Measurements from ENCODE around the gene MRGPRG.

DNA sequence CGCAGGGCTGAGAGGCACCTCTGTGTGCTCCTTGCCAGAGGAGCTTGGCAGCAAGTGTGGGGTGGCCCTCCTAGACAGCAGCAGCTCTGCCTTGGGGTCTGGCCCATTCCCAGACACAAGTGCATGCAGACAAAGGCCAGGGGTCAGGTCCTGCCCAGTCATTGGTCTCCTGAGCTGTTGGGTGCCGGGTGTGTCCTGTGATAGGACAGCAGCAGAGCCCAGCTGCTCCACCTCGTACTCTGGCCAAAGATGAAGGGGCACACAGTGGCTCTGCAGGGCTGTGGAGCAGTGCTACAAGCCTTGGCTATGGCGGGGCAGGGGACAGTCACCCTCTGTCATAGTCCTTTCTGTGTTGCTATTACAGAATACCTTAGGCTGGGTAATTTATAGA, 36.2 kb downstream of the MRGPRG start:
- TF ChIP-seq, protein P1, sequence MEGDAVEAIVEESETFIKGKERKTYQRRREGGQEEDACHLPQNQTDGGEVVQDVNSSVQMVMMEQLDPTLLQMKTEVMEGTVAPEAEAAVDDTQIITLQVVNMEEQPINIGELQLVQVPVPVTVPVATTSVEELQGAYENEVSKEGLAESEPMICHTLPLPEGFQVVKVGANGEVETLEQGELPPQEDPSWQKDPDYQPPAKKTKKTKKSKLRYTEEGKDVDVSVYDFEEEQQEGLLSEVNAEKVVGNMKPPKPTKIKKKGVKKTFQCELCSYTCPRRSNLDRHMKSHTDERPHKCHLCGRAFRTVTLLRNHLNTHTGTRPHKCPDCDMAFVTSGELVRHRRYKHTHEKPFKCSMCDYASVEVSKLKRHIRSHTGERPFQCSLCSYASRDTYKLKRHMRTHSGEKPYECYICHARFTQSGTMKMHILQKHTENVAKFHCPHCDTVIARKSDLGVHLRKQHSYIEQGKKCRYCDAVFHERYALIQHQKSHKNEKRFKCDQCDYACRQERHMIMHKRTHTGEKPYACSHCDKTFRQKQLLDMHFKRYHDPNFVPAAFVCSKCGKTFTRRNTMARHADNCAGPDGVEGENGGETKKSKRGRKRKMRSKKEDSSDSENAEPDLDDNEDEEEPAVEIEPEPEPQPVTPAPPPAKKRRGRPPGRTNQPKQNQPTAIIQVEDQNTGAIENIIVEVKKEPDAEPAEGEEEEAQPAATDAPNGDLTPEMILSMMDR (IDR thresholded peaks at IDR 0.05) = no peak
- no peak for TF ChIP-seq SIN3A (IDR thresholded peaks at IDR 0.05; ENCODE audit: borderline replicate concordance, insufficient read depth, low read depth, low read length)
- TF ChIP-seq POLR2AphosphoS5 (IDR thresholded peaks at IDR 0.05; ENCODE audit: low read depth, low read length) = no peak
- TF ChIP-seq TCF7L2 (IDR thresholded peaks at IDR 0.05; ENCODE audit: low read depth, low read length) = no peak

All from Panc1 (cell line).